DOHH2 (cell line): ENCODE data around the gene LRRC61.
A peak's percentile ranks its signal among the peaks of the same experiment; 100 is the strongest.

Experiments used
- H3F3A ChIP-seq: fragments of 200-600 bp; sonication (generic), shearing (Covaris generic); 2 replicates; pipeline ENCODE4 v1.6.0; 2016; ENCODE audit warnings: antibody characterized with exemption, mild to moderate bottlenecking; ENCODE audit not compliant: control insufficient read depth, insufficient read depth
- H3K27ac ChIP-seq: fragments of 200-600 bp; sonication (generic); 2 replicates; pipeline ENCODE4 v1.5.1; 2014; ENCODE audit warnings: low read depth, mild to moderate bottlenecking, low read length, moderate library complexity
- H3K27me3 ChIP-seq: fragments of 200-600 bp; sonication (generic); 2 replicates; pipeline ENCODE4 v1.6.1; 2014; ENCODE audit warnings: mild to moderate bottlenecking, low read length, mixed read lengths; ENCODE audit not compliant: control insufficient read depth
- H3K36me3 ChIP-seq: fragments of 200-600 bp; sonication (generic); 2 replicates; pipeline ENCODE4 v1.6.1; 2014; ENCODE audit warnings: mild to moderate bottlenecking, low read length, moderate library complexity, mixed read lengths; ENCODE audit not compliant: control insufficient read depth
- H3K4me1 ChIP-seq: fragments of 200-600 bp; sonication (generic); 2 replicates; pipeline ENCODE4 v1.6.1; 2014; ENCODE audit warnings: mild to moderate bottlenecking, low read length, mixed read lengths; ENCODE audit not compliant: control insufficient read depth
- H3K4me2 ChIP-seq: fragments of 200-600 bp; sonication (generic); 2 replicates; pipeline ENCODE4 v1.6.0; 2014; ENCODE audit warnings: mild to moderate bottlenecking, low read length, moderate library complexity
- H3K4me3 ChIP-seq: fragments of 200-600 bp; sonication (generic); 2 replicates; pipeline ENCODE4 v1.5.1; 2014; ENCODE audit warnings: mild to moderate bottlenecking, low read length, mixed read lengths
- H3K79me2 ChIP-seq: fragments of 200-600 bp; sonication (generic); 2 replicates; pipeline ENCODE4 v1.6.1; 2014; ENCODE audit warnings: mild to moderate bottlenecking, low read length, mixed read lengths; ENCODE audit not compliant: control insufficient read depth
- H3K9me2 ChIP-seq: fragments of 200-600 bp; sonication (generic); replicated peaks from 2 replicates; pipeline ENCODE4 v1.6.1; 2014; ENCODE audit warnings: mild to moderate bottlenecking, low read length, mixed read lengths; ENCODE audit not compliant: control insufficient read depth
- H3K9me3 ChIP-seq: fragments of 200-600 bp; sonication (generic); 2 replicates; pipeline ENCODE4 v1.6.1; 2014; ENCODE audit warnings: antibody characterized with exemption, low read length, mixed read lengths; ENCODE audit not compliant: control insufficient read depth, insufficient read depth
- H4K20me1 ChIP-seq: fragments of 200-600 bp; sonication (generic); 2 replicates; pipeline ENCODE4 v1.6.0; 2014; ENCODE audit warnings: low read depth, mild to moderate bottlenecking, antibody characterized with exemption, low read length, moderate library complexity; ENCODE audit not compliant: control insufficient read depth, insufficient read depth
- CTCF ChIP-seq: fragments of 200-600 bp; sonication (generic); IDR thresholded peaks from one replicate; pipeline ENCODE4 v1.5.1; 2014; ENCODE audit warnings: antibody characterized with exemption, mild to moderate bottlenecking, low read depth, low read length; ENCODE audit not compliant: poor library complexity, severe bottlenecking
- EZH2phosphoT487 ChIP-seq: fragments of 200-600 bp; sonication (generic); IDR thresholded peaks from 2 replicates; pipeline ENCODE4 v1.6.1; 2017; ENCODE audit warnings: borderline replicate concordance, mild to moderate bottlenecking, antibody characterized with exemption, low read length, moderate library complexity, mixed read lengths

The LRRC61 gene

GRCh38 chr7:150369748-150370501 is 46.8 kb downstream of the LRRC61 start:
- peak overlapping the region; percentile 90 for H3K27ac ChIP-seq
- peak overlapping the region; percentile 85 for H3K4me3 ChIP-seq
- no peaks in the 10 kb centered on the region for H3K9me3 ChIP-seq
- H3K79me2 ChIP-seq = peaks cover 64% of the 10 kb centered on the region
- H3K9me2 ChIP-seq = no peaks in the 10 kb centered on the region
- TF ChIP-seq CTCF (no peak), EZH2phosphoT487 (no peak)
- peaks cover 73% of the 10 kb centered on the region for H3K4me1 ChIP-seq
- H4K20me1 ChIP-seq = peaks cover 12% of the 10 kb centered on the region
- peaks cover 59% of the 10 kb centered on the region for H3K36me3 ChIP-seq
- peaks cover 22% of the 10 kb centered on the region for H3F3A ChIP-seq
- no peaks in the 10 kb centered on the region for H3K27me3 ChIP-seq
- peak overlapping the region; percentile 73 for H3K4me2 ChIP-seq

GRCh38 chr7:150370612-150371071 is 47.5 kb downstream of the LRRC61 start:
- peak overlapping the region; percentile 73 for H3K4me2 ChIP-seq
- H4K20me1 ChIP-seq = peaks cover 12% of the 10 kb centered on the region
- TF ChIP-seq EZH2phosphoT487 (no peak), CTCF (no peak)
- peaks cover 20% of the 10 kb centered on the region for H3F3A ChIP-seq
- no peaks in the 10 kb centered on the region for H3K9me2 ChIP-seq
- peak overlapping the region; percentile 85 for H3K4me3 ChIP-seq
- H3K27me3 ChIP-seq = no peaks in the 10 kb centered on the region
- peaks cover 59% of the 10 kb centered on the region for H3K36me3 ChIP-seq
- peak overlapping the region; percentile 90; the same call in 1 of the 2 replicates for H3K27ac ChIP-seq
- H3K79me2 ChIP-seq = peaks cover 64% of the 10 kb centered on the region
- peaks cover 66% of the 10 kb centered on the region for H3K4me1 ChIP-seq
- H3K9me3 ChIP-seq = no peaks in the 10 kb centered on the region

- no peak for TF ChIP-seq EZH2phosphoT487
- H3K36me3 ChIP-seq = peaks cover 62% of the 10 kb centered on the region
- no peaks in the 10 kb centered on the region for H3K27me3 ChIP-seq
- H3K79me2 ChIP-seq = peaks cover 64% of the 10 kb centered on the region
- H3K4me1 ChIP-seq = peaks cover 65% of the 10 kb centered on the region
- no peaks in the 10 kb centered on the region for H3K9me3 ChIP-seq
- peaks cover 20% of the 10 kb centered on the region for H3F3A ChIP-seq
- no peak overlapping the region for H3K4me3 ChIP-seq
- no peaks in the 10 kb centered on the region for H3K9me2 ChIP-seq
- H4K20me1 ChIP-seq = peaks cover 12% of the 10 kb centered on the region
- H3K4me2 ChIP-seq = peak overlapping the region; percentile 73; the same call in 1 of the 2 replicates
- no peak overlapping the region for H3K27ac ChIP-seq
These were observed 48.2 kb downstream of the LRRC61 start for GRCh38 chr7:150371131-150371995.
